GM19240 (cell line): Measurements from ENCODE around the gene DYDC2.
A peak's percentile ranks its signal among the peaks of the same experiment; 100 is the strongest.

Experiments
- DNase-seq: peaks from one replicate; pipeline ENCODE4 v3.0.0; 2011; ENCODE audit warnings: low spot score; ENCODE audit not compliant: insufficient read length

DYDC2 gene

DNA sequence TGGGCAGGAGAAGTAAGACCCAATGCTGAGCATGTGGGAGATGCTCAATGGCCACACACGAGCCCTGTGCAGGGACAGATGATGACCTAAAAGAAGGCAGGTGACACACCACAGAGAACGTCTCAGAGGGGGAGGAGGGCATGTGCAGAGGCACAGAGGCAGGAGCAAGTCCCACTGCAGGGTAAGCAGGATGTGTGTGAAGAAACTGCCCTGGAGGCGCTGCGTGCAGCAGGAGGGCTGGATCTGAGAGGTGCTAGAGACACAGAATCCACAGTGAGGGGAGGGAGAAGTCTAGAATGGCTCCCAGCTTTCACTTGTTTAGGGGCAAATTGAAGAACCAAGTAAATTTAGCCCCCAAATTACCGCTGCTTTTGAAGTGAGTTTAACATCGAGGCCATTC, 14.9 kb downstream of the DYDC2 start:
- no peak for DNase-seq

DNA sequence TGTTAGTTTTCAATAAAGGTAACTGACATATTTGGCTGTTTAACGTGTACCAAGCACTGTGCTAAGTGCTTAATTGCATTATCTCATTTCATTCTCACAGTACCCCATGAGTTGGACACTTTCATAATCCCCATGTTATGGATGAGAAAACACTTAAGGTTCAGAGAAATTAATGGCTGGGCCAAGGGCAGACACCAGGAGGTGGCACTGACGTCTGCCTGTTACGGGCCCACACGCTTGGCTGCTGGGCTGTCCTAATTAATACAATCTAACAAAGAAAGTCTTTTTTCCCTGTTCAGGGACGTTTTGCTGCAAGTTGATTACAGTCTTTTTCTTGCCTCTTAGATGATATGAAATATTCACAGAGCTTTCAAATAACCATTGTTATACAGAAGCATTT, 16.1 kb downstream of the DYDC2 start:
- DNase-seq, result no peak

DNA sequence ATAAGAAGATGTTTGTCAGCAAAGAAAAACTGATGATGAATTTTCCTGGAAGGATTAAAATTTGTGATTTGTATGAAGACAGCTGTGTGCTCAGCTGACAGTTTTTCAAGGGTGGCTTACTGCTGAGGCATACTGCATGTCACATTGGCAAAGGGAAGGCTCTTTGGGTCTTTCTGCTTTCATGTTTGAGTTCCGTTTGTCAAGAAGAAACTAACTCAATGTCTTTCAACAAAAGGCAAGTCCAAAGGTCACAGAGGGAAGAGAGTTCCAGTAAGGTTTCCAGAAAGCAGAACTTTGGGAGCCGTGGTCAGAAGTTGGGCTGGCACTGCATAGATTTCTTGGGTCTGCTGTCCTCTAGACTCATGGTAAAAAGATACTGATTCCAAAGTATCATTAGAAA, 16.9 kb downstream of the DYDC2 start:
- DNase-seq, result no peak

DNA sequence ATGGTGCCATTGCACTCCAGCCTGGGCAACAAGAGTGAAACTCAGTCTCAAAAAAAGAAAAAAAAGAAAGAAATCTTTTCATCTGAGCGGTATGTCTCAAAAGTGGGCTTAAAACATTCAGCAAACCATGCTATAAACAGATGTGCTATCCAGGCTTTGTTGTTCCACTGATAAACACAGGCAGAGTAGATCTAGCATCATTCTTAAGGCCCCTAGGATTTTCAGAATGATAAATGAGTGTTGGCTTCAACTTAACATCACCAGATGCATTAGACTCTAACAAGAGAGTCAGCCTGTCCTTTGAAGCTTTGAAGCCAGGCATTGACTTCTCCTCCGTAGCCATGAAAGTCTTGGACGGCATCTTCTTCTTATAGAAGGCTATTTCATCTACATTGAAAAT, 23.1 kb downstream of the DYDC2 start:
- DNase-seq, result no peak

DNA sequence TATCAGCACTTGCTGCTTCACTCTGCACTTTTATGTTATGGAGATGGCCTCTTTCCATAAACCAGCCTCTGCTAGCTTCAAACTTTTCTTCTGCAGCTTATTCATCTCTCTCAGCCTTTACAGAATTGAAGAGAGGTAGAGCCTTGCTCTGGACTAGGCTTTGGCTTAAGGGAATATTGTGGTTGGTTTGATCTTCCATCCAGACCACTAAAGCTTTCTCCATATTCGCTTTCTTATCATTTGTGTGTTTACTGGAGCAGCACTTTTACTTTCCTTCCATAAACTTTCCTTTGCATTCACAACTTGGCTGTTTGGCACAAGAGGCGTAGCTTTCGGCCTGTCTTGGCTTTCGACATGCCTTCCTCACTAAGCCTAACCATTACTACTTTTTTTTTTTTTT, 23.6 kb downstream of the DYDC2 start:
- DNase-seq, result no peak

DNA sequence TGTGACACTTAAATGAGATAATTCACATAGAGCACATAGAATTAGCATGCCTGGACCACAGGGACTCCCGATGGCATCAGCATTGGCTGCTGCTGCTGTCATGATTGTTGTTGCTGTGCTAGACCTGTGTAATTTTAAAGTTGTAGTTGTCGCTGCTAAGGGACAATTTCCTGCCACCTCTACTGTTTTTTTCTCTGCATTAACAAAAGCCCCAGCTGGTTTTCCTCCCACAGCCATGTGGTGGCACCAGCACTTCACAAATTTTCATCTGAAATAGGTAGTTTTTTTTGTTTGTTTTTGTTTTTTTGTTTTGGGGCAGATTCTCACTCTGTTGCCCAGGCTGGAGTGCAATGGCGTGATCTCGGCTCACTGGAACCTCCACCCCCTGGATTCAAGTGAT, 26.4 kb downstream of the DYDC2 start:
- DNase-seq, result no peak

DNA sequence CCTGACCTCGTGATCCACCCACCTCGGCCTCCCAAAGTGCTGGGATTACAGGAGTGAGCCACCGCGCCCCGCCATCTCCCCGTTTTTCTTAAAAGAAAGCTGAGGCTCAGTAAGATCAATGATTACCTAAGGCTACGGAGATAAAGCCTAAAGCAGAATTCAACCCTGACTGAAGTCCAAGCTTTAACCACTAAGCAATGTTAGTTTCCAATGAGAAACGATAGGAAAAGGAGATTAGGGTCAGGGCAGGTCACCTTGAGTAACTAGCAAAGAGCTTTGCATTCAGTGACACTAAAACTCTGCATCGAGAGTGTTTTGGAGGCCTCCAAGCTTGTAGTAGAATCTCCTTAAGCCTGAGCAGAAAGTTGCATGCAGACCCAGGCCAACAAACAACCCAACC, 34.2 kb downstream of the DYDC2 start:
- DNase-seq, result no peak

DNA sequence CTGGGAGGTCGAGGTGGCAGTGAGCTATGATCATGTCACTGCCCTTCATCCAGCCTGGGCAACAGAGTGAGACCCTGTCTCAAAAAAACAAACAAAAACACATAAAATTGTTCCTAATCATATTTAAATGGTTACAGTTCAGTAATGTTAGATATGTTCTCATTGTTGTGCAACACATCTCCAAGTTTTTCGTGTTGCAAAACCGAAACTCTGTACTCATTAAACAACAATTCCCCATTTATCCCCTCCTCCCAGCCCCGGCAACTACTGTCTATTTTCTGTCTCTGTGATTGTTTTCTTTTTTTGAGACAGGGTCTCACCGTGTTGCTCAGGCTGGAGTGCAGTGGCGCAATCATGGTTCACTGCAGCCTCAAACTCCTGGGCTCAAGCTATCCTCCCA, 35.7 kb downstream of the DYDC2 start:
- DNase-seq, result no peak

DNA sequence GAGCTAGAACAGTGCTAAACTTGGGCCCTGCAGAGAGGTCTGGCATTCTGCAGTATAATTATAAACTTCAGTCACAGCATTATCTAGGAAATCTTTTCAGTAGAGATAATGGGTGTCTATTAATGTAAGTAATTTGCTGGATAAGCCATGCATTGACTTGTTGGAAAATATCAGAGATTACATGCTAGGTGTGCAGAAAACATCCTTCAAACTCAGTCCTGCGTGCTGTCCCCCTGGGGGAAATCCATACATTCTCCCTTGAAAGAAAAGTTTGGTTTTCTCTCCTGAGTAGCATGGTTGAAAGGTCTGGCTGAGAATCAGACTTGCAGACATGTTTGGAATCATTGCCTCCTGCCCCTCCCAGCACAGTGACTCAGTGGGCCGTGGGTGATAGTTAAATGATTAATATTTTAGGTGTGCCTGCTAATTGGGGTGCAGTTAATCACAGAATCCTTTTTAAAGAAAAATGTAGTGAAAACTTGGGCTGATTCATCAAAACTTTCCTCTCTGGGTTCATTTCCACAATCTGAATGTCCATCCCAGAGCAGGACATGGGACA, 37.9 kb downstream of the DYDC2 start:
- DNase-seq, result no peak

DNA sequence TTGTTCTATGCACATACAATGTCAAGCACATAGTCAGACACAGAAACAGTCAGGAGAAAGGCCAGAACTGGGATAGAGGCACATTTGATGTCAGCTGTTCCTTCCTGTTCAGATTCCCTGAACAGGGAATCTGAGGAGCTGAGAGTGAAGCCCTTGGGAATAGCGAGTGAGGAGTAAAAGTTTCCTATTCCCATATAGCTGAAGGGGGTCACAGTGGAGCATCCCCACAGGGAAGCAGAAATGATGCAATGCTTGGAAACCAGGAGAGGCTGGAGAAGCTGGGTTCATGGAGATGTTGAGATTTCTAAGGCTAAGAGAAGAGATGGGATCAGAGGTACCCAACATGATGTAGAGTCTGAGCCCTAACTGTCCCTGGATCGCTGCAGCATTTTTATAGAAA, 40.4 kb downstream of the DYDC2 start:
- no peak for DNase-seq

DNA sequence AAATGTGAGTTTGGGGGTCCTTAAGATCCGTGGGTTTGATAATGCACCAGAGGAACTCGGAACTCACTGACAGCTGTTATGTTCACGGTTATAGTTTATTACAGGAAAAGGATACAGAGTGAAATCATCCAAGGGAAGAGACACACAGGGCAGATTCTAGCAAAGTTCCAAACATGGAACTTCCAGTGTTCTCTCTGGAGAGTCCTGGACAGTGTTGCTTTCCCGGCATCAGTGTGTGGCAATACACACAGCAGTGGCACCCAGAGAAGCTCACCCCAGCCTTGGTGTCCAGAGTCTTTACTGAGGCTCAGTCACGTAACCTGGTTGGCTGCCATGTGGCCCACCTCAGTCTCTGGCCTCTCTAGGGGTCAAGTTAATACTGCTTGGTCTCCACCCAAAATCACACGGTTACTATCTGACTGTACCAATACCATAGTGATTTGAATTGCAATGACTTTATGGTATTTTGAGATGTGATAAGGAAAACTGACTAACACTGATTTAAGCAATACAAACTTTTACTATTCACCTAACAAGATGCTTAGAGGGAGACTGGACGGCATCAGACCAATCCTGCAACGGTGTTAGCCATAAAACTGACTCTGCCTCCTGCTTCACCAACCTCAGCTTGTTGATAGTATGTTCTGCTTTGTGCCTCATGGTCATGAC, 43.7 kb downstream of the DYDC2 start:
- DNase-seq, result no peak

DNA sequence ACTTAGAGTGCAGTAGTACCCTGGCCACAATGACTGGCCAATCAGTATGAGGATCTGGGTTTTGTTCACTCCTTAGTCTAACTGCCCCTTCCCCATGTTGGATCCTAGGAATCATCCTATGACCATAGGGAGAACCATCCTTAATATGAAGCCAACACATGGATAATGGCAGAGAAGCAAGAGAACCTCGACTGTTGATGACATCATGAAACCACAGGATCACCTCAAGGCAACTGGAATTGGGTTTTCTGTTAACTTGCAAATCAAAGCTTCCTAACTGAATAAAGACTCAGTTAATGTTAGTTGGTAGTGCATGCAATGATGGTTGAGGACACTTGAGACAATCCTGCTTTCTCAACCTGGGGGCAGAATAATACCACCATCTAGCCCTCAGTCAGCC, 48.5 kb downstream of the DYDC2 start:
- DNase-seq, result no peak

DNA sequence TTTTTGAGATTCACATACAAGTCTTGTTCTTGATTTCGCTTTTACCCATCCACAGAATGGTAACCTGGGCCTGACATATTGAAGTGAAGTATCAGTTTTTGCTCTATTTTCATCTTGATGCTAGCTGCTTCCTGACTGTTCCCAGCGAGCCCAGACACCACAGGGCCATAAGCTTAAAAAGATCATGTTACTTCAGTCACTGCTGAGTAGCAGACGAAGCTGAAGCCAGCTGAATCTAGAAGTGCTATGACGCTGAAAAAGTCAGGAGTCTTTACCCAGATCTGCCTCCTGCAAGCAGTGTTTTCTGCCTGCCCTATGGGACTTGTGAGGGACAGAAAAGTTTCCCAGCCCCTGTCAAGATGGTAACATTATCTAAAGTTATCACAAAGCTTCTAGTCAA, 49.0 kb downstream of the DYDC2 start:
- no peak for DNase-seq

DNA sequence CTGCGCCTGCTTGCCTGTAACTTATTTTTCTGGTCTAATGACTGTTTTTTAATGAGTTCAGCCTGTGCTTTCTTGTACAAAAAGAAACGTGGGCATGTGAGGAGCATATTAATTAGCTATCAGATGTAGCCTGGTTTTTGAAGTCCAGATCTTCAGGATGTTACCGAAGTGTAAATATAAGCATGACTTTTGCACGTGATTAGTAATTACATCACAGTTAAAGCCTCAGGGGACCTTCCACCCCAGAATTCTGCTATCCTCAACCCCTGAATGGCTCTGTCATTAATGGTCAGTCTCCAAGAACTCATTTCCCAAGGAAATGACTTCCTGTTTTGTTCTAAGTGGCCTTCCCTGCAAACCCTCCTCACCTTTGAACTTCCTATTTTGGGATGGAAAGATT, 49.6 kb downstream of the DYDC2 start:
- DNase-seq, result no peak

DNA sequence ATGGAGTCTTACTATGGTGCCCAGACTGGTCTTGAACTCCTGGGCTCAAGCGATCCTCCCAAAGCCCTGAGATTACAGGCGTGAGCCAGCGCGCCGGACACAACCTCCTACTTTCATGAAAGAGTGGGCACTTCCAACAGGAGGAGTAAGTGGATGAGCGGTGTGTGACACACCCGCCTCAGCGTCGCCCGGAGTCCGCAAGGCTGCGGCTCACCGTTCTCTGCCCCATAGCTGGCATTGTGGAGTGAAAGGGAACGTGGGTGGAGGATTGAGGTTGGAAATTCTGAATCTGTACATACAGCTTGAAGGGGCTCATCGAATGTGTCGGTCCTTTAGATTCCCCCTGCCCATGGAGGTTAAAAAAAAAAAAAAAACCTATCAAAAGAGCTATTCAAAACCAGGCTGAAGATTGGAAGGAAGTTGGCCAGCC, 51.2 kb downstream of the DYDC2 start:
- no peak for DNase-seq

DNA sequence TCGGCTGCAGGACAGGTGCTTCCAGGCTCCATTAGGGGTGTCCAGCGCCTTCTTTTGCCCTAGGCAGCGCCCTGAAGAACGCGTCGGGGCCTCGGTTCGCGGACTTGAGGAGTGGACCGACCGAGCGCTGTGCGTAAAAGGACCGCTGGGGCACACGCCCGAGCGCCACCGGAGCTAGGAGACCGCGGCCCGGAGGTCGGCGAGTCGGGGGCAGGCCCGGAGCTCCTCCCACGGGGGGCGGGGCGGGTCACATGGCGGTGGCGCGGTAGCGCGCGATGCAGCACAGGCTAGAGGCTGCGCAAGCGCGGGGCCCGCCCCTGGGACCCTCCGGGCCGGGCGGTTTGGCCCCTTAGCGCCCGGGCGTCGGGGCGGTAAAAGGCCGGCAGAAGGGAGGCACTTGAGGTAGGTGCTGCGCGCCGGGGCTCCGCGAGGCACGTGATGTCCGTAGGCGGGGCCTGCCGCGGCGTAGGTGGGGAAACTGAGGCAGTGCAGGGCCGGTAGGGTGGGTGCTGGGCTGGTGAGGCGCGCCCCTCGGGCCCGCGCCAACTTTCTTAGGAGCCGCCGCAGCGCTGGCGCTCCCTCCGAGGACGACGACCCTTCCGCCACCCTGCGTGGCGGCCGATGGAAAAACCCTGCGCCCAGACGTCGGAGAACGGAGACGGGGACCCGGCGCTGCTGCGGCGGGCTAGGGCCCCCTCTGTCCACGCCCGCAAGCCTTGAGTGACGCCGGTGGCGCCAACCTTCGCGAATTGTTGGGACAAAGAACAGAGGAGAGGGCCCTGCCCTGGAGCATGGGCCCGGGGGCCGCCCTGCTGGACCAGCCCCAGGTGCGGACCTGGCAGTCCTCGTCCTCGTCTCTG, 51.9 kb downstream of the DYDC2 start, which contains the start of gene PRXL2A:
Gene PRXL2A, plus strand, starts transcription at position 310 of the 860 bp plus-strand sequence. CDS start 11,917 bp downstream, outside the sequence.
- peak; percentile 83 for DNase-seq

DNA sequence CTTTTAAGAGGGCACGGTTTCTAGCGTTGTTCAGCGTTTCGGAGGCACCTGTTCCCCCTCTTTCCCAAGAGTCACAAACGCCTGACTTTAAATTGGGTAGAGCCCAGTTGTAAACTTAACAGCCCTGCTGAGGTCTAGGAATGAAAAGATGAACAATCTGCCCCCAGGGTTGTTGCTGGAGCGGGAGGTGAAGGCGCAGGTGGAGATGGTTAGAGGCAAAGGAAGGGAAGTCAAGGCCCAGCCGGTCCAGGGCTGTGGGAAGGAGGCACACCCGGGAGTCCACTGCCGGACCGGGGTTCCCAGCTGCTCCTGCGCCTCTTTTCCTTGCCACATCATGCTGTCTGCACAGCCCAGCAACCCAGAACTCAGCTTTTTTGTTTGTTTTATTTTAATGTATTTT, 52.5 kb downstream of the DYDC2 start:
- no peak for DNase-seq

DNA sequence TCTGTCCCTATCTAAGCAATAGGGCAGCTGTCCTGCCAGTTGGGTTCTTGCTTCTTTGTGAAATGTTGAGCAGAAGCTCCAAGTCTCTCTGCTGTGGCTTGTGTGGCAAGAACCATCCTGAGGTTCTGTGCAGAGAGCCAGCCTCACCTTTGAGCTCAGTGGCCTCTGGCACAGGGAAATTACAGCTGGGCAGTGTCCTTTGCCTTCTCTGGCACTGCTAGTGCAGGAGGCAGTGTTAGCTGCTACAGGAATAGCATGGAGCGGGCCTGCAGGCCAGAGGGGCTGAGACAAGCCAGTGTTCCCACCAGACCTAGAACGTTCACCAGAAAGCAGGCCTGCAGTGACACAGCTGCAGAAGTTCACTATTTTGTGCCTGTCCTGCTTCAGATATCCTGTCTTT, 53.5 kb downstream of the DYDC2 start:
- no peak for DNase-seq

DNA sequence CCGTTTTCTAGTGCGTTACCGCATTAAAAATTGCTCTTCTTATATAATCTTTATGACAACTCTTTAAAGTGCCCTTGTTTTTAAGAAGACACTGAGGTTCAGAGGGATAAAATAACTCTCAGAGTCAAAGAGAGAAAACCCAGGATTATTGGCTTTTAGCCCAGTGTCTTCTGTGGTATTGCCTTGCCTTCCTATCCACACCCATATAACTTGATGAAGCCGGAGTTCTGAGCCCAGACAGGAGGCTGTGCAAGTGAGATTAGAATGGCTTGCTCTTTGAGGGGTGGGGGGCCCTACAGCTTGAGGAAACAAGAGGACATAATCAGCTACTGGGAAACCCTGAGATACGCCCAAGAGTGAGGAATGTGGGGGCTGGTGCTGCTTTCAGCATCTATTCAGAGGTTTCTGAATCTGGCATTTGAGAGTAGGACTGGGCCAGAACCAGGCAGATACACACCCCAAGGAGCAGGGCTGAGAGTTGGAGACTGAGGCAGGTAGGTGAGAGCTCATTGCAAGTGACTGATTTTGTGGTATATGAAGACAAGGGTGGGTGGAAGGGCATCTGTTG, 54.1 kb downstream of the DYDC2 start:
- DNase-seq, result no peak

DNA sequence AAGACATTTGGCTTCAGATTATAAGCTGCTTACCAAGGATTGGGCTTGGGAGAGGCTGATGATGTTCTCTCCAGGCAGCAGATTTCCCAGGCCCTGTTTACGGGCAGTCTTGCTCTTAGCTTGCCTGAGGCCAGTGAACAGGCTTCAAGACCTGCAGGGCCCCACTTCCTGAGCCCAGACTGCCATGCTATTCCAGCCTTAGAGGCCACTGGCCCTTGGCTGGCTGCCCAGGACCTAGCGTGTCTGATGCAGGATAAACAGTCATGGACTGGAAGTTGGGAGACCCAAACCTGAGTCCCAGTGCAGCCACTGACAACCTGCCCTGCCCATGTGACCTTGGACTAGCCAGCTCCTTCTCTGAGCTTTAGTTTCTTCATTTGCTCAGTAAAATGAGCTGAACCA, 54.7 kb downstream of the DYDC2 start:
- DNase-seq, result no peak

DNA sequence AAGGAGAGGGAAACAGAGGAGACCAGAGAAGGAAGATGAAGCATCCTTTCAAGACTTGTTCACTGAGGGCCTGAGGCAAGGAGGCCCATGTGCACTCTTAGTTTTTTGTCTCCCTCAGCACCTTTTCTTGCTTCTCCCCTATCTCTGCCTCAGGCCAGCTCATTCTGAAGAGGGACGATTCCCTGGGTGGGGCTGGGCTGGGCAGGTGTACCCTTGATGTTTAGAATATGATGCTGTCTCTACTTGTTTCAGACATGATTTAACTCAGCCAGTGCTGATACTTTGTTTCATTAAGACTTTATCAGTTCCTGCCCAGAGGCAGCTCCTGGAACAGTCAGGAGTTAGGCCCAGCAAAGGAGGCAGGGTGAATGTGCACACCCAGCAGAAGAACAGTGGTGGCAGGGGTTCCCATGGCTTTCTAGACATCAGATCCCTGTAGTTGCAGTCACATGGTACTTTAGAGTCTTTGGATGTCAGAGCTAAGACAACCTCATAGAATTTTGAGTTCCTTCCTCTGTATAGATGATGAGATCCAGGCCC, 55.2 kb downstream of the DYDC2 start:
- DNase-seq, result no peak

DNA sequence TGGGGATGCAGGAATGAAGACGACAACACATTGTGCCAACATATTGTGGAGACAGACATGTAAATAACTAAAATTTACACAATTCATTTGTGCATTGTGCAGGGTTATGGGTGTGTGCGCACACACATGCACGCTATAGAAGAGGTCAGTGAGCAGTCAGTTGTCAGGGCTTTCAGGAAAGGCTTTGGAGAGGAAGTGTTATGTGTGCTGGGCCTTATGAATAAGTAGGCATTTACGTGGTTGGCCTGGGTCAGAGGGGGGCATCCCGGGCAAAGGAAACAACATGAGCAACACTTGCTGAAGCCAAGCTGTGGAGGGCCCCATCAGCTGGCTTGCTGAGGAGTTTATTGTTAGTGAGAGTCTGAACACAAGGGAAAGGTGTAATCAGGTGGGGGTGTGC, 55.9 kb downstream of the DYDC2 start:
- no peak for DNase-seq
